Parietal lobe (tissue), 2 donors: ENCODE measurements around the gene TRIM50. TPM values are rescaled to one million over a fixed set of nuclear protein-coding genes. Genes with fewer than 3 reads are reported as not detected.

Source experiments
- small RNA-seq: library from RNA; depleted of rRNA; stranded (forward); fragments of <200 nt; gene quantifications from one replicate; pipeline ENCODE3, GENCODE V24; 2014; ENCODE audit warnings: low replicate concordance
- total RNA-seq: library from RNA; depleted of rRNA; stranded (reverse); fragments of >200 nt; gene quantifications from one replicate; pipeline ENCODE4 v1.2.3, GENCODE V29; 2014

TRIM50 gene
- total RNA-seq = not detected

GRCh38 chr7:73327922-73328321, at the start of gene TRIM50, which contains the start of gene FKBP6:
TSS of gene TRIM50 (minus strand) at chr7:73328082. CDS start at chr7:73324787, 3,295 bp downstream.
TSS of gene FKBP6 (plus strand) at chr7:73328161. CDS start at chr7:73328429, 268 bp downstream.

GRCh38 chr7:73308665-73309214, 19.1 kb downstream of the TRIM50 start, which contains the start of gene NSUN5:
TSS of gene NSUN5 (minus strand) at chr7:73308826. CDS start at chr7:73308790, 36 bp downstream.

Small RNAs within 50 kb of the gene (small RNA-seq; reads per million reads assigned to genes)
- not detected for gene RNU6-1080P

Other genes starting within 250 kb of the TRIM50 start
- not detected for gene SPDYE9, start 242.0 kb downstream of the TRIM50 start, total RNA-seq
- gene NSUN5, start 19.3 kb downstream of the TRIM50 start, total RNA-seq = 15.7 TPM
- gene FKBP6, start 79 bp upstream of the TRIM50 start, total RNA-seq = not detected
- 2.2 TPM for gene FZD9, start 105.7 kb upstream of the TRIM50 start, total RNA-seq
- gene BAZ1B, start 194.2 kb upstream of the TRIM50 start, total RNA-seq = 68.5 TPM
- 10.0 TPM for gene BCL7B, start 229.6 kb upstream of the TRIM50 start, total RNA-seq